Measurements from ENCODE around the gene ADRA2A.

DNA sequence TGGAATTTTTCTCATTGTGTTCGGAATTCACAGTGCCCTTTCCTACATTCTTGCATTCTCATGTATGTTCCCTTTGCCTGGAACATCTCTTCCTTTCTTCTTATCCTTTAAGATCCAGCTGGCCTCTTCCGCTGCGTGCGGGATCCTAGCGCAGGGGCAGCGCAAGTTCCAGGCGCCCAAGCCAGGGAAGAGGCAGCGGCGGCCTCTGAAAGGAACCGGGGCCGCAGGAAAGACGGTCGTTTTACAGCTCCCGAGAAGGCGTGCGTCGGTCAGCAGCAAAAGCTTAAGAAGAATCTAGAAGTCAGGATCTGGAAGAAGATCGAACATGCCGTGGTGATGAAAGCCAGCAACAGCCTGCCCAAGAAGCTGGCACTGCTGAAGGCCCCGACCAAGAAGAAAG lies 28.0 kb downstream of the ADRA2A start:
- TF ChIP-seq GATA3 (IDR thresholded peaks at IDR 0.05; ENCODE audit: low read depth, low read length) = no peak
- no peak for TF ChIP-seq GATA2 (IDR thresholded peaks at IDR 0.05; ENCODE audit: low read depth, low read length)

All from SH-SY5Y (cell line).